HG02642 (cell line): Measurements from ENCODE around the gene COL6A3.

ENCODE experiments used
- ATAC-seq: cut with Tn5 transposase; IDR thresholded peaks from one replicate; pipeline ENCODE4 v1.9.1; 2021; ENCODE audit warnings: mild to moderate bottlenecking; ENCODE audit not compliant: unreplicated experiment, poor library complexity

COL6A3 gene

DNA sequence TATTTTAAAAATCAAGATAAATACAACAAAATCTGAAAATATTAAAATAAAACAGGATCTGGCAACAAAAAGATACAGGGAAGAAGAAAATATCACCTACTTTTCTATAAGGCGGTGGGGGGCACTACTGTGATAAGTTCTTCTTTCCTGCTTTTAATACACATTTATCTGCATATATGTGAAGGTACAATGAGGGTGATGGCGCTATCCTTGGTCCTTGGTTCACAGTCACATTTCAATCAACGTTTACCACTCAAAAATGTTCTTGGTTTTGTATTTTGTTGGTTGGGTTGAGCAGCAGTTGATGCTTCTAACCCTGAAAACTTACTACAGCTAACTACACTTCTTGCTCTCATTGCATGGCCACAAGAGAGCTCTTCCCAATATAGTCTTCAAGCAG is 112.4 kb downstream of the COL6A3 start:
- no peak for ATAC-seq

DNA sequence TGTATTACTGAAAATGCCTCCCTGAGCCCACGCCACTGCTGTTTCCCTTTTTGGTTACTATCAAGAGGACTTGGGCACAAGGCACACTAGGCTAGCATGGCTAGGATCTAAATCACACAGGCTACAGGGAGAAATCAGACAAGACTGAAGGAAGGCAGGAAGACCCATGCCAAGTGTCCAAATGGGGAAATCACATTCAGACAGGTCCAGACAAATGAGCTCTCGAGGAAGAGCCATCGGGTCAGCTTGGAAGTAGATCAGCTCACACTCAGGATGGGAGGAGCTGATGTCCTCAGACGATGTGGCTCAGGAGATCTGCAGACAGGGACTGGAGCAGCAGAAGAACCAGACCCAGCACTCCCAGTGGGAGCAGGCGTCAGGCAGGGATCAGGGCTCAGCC is 113.2 kb downstream of the COL6A3 start:
- ATAC-seq: no peak

GRCh38 chr2:237299906-237300305 is 114.1 kb downstream of the COL6A3 start:
- ATAC-seq: no peak

DNA sequence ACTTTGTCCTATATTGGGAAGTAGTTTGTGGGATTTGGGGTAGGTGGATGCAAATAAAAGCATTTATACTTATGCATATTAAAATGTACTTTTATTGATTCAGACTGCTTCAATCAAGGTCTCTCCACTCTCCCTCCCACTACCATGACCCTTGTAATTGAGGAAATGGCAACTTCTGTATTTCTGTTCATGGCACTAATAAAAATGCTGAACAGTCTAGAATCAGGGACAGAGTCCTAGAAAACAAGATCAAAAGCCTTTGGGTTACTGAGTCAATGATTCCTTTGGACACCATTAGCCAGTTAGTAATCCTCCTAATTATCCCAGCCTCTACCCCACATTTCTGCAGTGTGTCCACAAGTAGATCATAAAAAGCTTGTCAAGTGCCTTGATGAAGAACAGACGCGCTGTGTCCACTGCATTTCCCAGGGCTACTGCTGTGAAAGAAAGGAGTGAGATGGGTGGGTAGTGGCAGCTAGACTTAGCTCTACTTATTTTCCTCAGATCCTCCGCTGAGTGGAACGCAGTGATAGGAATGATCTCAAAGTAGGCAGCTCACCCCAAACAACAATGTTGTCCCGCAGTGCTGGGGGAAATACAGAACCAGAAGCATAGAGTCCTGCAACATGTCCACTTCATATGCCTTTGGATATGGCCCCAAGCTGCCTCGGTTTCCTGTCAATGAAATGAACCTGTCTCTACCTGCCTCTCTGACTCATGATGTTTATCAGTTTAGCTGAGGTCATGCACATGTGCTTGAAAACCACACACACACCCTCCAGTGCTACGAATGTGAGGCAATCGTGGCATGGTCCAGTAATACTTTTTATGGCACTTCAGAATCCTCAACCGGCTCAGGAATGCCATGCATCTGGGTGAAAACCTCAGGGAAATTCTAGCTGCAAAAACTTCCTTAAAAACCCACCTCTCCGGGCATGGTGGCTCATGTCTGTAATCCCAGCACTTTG is 115.5 kb downstream of the COL6A3 start:
- no peak for ATAC-seq

DNA sequence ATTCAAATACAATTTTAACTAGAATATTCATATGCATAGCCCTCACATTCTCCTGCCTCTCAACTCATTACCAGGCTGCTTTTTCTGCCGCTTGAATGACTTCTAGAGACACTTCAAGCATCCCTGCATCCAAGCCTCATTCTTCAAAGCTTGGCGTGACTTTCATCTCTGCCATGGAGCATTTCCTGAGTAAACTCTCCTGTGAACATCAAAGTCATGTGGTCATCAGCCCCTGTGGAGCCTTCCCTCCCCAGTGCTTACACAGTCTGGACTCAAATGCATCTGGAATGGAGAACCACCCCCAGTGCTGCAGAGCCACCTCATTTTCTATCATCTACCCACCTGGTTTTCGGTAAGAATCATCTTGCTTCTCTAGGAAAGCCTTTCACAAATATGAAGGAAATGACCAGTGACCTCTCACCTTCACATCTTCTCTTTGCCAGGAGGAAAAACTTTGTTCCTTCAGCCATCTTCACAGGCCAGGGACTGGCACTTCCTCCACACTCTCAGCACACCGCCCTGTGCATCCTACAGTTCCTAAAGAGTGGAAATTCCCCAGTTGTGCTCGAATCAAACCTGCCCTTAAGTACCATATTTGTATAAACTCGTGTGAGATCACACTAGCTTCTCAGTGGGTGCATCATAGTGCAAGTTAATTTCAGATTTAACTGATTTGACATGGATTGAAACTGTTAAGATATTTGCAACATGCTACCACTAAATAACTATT is 116.4 kb downstream of the COL6A3 start:
- ATAC-seq: no peak

DNA sequence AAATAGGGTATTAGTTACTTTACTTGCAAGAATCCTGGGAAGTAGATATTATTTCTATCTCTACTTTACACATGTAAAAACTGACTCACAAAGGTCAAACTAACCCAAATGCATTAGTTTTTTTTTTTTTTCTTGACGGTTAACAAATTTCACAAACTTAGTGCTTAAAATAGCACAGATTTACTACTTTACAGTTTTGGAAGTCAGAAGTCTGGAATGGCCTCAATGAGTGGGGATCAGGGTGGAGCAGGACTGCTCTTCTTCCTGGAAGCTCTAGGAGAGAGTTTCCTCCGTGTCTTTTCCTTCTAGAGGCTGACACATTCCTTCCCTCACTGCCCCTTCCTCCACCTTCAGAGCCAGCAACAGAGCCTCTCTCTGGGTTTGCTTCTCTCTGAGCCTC is 117.2 kb downstream of the COL6A3 start:
- ATAC-seq: no peak

- no peak for ATAC-seq
These were observed 118.0 kb downstream of the COL6A3 start for GRCh38 chr2:237295889-237296480.

DNA sequence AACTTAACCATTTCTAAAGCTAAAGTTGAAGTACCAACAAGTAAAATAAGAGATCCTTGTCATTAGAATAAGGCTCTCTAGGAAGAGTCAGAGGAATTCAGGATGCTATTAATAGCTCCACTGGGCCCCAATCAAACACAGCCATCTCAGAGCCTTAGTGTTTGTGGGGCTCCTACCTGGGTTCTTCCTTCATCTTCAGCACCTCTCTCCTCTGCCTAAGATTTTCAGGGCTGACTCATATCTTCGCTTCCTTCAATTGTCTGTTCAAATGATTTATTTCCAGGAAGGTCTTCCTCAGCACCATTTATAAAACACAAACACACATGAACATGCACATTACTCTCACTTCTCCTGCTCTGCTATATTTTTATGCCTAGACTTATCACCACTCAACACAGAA is 119.5 kb downstream of the COL6A3 start:
- ATAC-seq: no peak

- no peak for ATAC-seq
These were observed 120.0 kb downstream of the COL6A3 start for GRCh38 chr2:237293978-237294377.

- ATAC-seq: no peak
These were observed 122.7 kb downstream of the COL6A3 start for GRCh38 chr2:237291138-237291792.

- no peak for ATAC-seq
These were observed 123.7 kb downstream of the COL6A3 start for GRCh38 chr2:237290261-237290660.

DNA sequence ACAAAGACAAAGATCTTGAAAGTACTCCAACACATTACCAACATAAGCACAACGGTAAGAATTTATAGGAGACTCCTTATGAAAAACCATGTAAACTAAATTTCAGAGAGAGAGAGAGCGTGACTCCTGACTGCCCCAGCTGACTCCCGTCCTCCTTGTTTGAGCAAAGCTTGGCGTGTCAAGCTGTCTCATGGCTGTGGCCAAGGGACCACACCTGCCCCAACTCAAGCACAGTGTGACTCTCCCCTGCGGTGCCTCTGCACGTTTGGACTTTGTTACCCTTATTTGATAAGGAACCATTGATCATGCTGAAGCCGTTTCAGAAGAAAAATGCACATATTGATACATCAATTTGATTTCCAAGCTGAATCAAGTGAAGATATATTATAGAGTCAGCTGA is 124.8 kb downstream of the COL6A3 start:
- no peak for ATAC-seq

GRCh38 chr2:237287872-237288271 is 126.1 kb downstream of the COL6A3 start:
- no peak for ATAC-seq

DNA sequence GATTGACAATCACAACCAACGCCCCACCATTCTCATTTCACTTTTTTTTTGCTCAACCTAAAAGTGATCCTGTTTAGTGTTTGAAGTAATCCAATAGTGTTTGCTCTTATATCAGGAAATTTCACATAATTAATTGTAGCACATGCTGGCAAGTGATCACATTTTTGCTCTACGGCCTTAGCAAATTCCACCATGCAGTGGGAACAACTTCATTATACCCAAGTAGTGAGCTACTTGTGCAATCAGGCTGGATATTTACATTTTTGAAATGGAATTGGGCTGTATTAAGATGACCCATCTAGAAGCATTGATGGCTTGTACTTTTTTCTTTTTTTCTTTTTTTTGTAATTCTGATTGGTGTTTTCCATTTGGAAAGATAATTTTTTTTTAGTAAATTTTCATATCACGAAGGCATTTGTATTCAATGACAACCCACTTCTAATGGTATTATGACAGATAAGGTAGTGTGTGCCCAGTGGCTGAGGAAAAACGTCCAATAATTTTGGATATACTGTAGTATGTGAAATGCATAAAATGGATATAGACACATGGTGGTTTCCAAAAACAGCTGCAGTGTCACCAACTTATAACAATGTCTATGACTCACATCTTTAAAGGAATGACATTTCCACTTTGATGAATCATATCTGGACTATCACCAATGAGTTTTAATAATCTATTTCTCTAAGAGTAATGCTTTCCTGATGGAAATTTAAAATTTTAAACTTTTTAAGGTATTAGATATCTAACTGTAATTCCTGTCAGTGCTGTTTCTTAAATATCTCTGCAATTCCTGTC is 130.6 kb downstream of the COL6A3 start:
- no peak for ATAC-seq

GRCh38 chr2:237282568-237283128 is 131.3 kb downstream of the COL6A3 start:
- no peak for ATAC-seq

- ATAC-seq: no peak
These were observed 132.1 kb downstream of the COL6A3 start for GRCh38 chr2:237281836-237282306.

DNA sequence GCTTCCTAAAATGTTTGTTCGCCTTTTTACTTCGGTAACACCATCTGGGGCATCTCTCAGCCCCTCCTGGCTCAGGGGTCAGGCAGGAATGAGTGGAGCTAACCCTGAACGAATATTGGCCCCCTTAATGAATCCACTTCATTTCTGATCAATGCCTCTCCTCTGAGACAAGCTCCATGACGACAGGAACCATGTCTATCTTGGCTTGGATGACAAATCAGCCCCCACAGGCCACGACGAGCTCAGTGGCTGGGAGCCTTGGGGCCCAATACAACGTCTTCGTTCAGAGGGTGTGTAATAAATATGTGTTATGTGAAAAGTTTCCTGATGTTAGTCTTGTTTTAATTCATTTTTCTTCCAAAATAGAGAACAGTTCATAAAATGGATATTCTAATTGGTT is 133.0 kb downstream of the COL6A3 start:
- no peak for ATAC-seq

DNA sequence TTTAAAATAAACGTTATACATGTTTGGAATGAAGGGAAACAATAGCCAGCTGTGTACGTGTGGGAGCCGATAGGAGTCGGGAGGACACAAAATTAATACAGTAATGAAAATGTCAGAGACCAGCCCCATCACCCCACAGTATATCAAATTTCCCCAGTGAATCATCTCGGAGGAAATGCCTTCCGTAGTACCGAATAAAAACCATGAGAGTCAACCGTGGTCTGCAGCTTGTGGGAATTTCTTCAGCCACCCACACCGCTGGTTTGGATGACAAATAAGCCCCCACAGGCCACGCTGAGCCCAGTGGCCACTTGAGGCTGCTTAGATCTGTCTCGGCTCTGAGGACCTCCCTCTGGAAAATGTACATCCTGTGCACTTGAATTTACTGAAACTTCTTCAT is 133.7 kb downstream of the COL6A3 start:
- ATAC-seq: no peak

GRCh38 chr2:237279012-237279768 is 134.8 kb downstream of the COL6A3 start:
- ATAC-seq: no peak
